Globus pallidus (tissue), 1 donor: ENCODE data around the gene MACROD2.
"Not testable (repeated sequence)": the region's sequence is repeated elsewhere in the genome, so short reads cannot be mapped to it uniquely, and the experiment has no call there.

Experiments
- DNase-seq: peaks from one replicate; pipeline ENCODE4 v3.0.0-alpha.2; 2015; ENCODE audit warnings: low spot score

The MACROD2 gene

DNA sequence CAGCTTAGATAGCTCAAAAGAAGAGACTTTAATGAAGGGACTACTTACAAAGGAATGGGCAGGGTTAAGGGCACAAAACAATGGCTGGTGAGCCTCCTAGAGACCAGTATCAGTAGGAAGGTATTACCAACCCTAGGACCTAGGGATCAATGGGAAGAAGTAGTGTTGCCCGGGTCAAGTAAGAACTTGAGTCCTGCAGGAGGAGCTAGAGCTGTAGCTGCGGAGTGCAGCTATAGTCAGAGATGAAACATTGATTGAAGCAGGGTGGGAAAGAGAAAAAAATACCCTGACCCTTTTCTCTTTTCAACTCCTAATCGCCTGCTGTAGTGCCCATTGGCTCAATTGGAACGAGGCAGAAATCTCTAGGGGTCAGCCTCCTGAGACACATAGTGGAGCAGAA, 198.1 kb downstream of the MACROD2 start:
- DNase-seq = no peak

- no peak for DNase-seq
Observed at GRCh38 chr20:14193885-14194284, 198.6 kb downstream of the MACROD2 start.

DNA sequence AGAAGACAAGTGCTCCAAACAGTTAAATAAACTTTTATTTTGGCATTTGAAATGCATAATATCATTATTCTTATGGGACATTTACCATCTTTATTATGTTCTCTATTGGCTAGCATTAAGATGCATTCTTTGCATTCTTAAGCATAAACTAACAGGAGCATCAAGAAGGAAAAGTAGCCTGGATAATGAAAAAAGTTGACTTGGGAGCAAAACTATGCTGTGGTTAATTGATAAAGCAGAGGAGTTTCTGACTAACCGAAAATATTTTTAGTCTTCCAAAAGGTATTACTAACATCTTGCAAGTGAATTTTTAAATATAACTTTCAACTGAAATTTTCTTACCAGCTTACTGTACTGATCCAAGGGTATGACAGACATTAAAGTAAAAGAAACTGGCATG, 201.8 kb downstream of the MACROD2 start:
- no peak for DNase-seq

GRCh38 chr20:14198416-14198815, 203.1 kb downstream of the MACROD2 start:
- no peak for DNase-seq

GRCh38 chr20:14199111-14199510, 203.8 kb downstream of the MACROD2 start:
- no peak for DNase-seq

DNA sequence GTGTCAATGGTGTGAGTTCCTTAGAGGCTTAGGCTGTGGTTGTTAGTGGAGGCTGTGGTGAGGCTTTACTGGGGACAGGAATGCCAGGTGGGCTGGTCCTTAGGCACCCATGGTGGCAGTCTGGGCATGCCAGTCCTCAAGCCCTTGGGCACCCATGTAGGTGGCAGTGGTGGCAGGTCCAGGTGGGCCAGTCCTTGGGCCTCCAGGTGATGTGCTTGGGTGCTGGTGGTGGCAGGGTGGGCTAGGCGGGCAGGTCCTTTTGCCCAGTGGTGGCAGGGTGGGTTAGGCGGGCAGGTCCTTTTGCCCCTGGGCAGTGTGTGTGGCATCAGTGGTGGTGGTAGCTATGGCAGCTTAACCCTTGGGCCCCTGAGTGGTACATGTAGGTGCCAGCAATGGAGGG, 208.3 kb downstream of the MACROD2 start:
- DNase-seq = no peak

GRCh38 chr20:14207591-14207990, 212.3 kb downstream of the MACROD2 start:
- DNase-seq = no peak

GRCh38 chr20:14208956-14209355, 213.6 kb downstream of the MACROD2 start:
- no peak for DNase-seq

GRCh38 chr20:14210146-14210545, 214.8 kb downstream of the MACROD2 start:
- no peak for DNase-seq

GRCh38 chr20:14214046-14214445, 218.7 kb downstream of the MACROD2 start:
- no peak for DNase-seq

GRCh38 chr20:14215880-14216279, 220.6 kb downstream of the MACROD2 start:
- DNase-seq = not testable (repeated sequence)

GRCh38 chr20:14219801-14220461, 224.6 kb downstream of the MACROD2 start:
- DNase-seq = no peak

GRCh38 chr20:14220986-14221385, 225.7 kb downstream of the MACROD2 start:
- DNase-seq = no peak

- no peak for DNase-seq
Observed at GRCh38 chr20:14223806-14224205, 228.5 kb downstream of the MACROD2 start.

DNA sequence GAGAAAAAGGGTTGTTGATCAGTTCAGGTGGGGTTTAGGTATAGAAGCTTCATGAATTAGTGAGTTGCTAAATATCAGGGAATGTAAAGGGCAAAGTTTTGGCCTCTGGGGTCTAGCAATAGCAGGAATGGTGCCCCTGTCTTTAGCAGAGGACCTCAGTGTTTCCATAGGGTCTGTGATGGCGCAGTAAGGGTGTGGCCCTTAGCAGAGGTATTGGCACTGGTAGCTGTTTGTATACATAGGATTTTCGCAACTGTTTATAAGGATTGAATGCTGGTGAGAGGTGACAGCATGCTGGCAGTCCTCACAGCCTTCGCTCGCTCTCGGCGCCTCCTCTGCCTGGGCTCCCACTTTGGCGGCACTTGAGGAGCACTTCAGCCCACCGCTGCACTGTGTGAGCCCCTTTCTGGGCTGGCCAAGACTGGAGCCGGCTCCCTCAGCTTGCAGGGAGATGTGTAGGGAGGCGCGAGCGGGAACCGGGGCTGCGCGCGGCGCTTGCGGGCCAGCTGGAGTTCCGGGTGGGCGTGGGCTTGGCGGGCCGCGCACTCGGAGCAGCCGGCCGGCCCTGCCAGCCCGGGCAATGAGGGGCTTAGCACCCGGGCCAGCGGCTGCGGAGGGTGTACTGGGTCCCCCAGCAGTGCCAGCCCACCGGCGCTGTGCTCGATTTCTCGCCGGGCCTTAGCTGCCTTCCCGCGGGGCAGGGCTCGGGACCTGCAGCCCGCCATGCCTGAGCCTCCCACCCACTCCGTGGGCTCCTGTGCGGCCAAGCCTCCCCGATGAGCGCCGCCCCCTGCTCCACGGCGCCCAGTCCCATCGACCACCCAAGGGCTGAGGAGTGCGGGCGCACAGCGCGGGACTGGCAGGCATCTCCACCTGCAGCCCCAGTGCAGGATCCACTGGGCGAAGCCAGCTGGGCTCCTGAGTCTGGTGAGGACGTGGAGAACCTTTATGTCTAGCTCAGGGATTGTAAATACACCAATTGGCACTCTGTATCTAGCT, 231.0 kb downstream of the MACROD2 start:
- DNase-seq = not testable (repeated sequence)

GRCh38 chr20:14232650-14233049, 237.3 kb downstream of the MACROD2 start:
- DNase-seq = no peak

GRCh38 chr20:14234666-14235295, 239.5 kb downstream of the MACROD2 start:
- no peak for DNase-seq

DNA sequence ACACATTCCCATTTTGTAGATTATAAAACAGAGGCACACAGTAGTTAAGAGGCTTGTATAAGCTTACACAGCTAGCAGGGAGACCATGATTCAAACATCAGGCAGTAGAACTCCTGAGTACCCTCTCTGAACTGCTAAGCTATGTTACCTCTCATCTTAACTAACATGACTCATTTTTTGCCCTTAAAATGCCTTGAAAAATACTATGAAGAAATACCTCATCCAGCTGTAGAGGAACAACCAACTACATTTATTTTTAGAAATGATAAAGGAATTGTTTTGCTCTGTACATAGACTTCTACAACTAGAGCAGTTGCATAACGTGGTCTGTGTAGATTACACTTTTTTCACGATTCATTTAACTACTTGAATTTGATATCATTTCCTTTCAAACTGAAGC, 240.0 kb downstream of the MACROD2 start:
- no peak for DNase-seq

DNA sequence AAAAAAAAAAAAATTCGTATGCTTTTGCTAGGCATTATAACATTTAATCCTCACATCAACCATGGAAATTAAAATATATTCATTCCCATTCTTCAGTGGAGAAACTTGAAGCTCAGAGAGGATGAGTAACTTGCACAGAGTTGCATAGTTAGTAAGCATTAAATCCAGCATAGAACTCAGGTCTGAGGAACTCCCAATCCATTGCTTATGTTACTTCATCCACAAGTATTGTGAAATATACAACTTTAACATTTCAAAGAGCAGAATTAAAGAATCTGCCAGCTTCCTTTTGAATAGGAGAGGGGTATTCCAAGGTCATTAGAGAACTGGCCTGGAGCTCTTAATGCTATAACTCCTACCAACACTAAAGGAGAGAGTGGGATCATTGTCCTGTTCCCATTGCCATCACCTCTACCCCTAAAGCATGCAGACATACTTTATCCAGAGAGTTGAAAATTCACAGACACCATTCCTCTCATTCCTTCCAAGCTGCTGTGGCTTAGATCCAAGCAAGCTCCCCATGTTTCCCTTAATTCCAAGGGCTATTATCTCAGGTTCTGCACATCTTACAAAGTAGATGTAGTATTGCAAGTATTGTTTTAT, 250.2 kb downstream of the MACROD2 start:
- no peak for DNase-seq

DNA sequence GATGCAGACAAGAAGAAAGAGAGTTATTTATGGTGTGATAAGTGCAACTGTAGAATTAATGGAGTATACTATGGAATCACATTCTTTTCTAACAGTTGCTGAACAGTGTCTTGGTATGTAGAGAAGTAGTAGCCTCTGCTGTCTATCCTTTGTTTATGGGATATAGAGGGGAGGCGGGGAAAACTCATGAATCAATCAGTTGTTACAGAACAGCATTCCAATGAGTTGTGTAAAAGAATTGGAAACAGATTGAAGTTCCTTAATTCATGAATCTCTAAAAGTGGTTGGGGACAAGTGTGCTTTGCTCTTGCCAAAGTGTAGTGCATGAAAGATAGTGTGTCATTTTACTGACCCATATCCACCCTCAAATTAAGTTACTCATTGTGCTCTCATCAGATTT, 264.4 kb downstream of the MACROD2 start:
- no peak for DNase-seq

DNA sequence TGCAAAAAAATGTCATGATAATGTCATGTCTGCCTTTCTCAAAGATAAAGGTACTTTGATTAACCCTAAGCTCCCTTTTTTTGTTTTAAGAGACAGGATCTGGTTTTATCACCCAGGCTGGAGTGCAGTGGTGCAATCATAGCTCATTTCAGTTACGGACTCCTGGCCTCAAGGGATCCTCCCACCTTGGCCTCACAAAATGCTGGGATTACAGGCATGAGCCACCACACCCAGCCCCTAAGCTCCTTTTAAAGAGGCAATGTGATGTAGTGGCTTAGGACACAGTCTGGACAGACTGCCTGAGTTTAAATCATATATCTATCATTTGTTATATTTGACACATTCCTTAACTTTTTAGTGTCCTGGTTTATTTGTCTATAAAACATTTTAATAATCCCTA, 265.1 kb downstream of the MACROD2 start:
- no peak for DNase-seq

GRCh38 chr20:14264869-14265268, 269.6 kb downstream of the MACROD2 start:
- DNase-seq = no peak
